GM21528 (cell line): ENCODE results near the gene RPS2.
A peak's percentile ranks its signal among the peaks of the same experiment; 100 is the strongest.

Experiments used
- ATAC-seq: cut with Tn5 transposase; IDR thresholded peaks from one replicate; pipeline ENCODE4 v1.9.1; 2021; ENCODE audit warnings: mild to moderate bottlenecking, moderate library complexity; ENCODE audit not compliant: unreplicated experiment, low FRiP score

RPS2 gene

DNA sequence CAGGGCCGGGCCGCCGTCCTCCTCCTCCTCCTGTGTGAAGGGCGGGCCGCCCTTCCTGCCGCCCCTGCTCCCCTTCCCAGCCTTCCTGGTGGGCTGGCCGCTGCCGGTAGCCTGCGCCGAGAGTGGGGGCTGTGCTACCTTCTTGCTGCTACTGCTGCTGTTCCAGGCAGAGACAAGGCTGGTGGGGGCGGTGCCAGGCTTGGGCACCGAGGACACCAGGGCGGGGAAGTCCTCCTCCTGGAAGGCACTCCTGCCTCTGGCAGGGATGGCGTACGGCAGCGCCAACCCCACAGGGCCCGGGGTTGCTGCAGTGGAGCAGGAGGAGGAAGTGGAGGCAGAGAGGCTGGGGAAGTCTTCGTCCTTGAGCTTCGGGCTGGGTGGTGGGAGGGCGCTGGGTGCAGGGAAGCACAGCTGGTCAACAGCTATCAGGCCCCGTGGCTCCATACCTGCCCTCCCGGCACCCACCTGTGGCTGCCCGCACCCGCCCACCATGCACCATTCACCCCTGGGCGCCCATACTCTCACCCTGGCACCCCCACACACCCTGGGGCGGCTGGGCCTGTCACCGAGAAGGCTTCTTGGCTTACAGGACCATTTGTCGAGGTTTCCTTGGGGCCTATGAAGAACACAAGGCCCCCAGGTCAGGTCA lies 35.4 kb upstream of the RPS2 start:
- no peak for ATAC-seq

DNA sequence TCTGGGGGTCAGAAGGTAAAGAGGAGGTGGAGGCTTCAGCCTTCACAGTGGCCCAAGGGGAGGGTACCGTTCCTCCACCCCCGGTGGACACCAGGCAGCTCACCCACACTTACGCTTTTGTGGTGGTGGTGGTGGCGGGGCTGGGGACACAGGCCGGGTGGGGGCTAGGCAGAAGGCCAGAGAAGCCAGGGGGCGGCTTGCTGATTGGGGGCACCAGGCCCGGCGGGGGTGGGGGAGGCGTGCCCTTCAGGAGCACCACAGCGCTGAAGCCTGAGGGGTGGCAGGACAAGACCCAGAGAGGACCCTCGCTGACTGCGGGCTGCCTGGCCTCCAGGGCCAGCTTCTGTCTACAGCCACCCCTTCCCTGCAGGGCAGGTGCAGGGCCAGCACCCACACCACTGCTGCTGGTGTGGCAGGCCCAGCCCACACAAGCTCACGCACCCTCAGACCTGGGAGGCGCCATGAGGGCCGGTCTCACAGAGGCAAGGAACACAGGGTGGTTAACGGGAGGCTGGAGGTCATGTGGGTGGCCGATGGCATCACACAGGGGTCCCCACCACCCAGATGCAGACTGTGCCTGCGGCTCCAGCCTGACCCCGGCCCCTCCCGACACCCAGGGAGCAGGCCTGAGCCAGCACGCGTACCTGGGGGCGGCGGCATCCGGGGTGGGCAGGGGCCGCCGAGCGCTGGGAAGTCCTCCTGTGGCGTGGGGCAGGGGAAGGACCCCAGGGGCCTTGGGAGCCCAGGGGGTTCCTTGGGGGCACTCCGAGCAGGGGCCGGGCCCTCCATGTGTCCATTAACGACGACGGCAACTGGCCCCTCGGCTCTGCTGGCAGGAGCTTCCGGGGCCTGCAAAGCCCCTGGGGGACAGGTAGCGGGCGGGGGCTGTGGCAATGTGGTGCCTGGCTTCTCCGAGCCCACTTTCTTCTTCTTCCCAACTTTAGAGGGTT lies 34.5 kb upstream of the RPS2 start:
- ATAC-seq: no peak

DNA sequence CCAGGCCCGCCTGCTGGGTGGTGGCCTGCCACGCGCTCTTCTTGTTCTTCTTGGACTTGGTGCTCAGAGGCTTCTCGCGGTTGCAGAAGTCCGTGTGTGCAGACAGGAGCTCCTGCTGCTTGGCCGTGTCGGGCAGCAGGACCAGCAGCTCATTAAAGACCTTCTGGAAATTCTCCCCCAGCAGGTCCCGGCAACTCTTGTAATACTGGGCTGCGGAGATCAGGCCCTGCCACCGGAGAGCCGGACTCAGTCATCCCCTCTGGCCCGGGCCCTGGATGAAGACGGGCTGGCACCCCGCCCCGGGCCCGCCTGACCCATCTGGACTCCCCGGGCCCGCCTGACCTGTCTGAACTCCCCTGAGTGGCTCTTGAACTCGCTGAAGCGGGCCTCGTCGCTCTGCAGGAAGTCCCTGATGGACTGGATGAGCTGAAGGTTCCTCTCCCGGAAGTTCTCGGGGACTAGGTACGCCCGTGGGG lies 33.8 kb upstream of the RPS2 start:
- ATAC-seq: no peak

- no peak for ATAC-seq
Observed at GRCh38 chr16:1997494-1998359, 33.1 kb upstream of the RPS2 start.

DNA sequence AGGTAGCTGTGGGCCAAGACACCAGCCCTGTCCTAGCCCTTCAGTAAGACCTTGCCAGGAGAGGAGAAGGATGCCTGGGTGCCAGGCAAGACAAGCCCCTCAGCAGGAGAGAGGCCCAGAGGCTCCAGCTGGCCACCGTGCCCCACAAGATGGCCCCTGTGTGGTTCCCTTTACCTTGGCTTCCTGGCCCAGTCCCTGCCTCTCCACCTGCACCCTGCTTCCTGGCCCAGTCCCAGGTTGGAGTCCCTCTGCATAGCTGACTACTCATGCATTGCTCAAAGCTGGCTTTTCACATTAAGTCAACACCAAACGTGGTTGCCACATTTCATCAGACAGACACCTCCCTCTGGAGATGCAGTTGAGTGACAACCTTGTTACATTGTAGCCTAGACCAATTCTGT lies 29.1 kb upstream of the RPS2 start:
- no peak for ATAC-seq

DNA sequence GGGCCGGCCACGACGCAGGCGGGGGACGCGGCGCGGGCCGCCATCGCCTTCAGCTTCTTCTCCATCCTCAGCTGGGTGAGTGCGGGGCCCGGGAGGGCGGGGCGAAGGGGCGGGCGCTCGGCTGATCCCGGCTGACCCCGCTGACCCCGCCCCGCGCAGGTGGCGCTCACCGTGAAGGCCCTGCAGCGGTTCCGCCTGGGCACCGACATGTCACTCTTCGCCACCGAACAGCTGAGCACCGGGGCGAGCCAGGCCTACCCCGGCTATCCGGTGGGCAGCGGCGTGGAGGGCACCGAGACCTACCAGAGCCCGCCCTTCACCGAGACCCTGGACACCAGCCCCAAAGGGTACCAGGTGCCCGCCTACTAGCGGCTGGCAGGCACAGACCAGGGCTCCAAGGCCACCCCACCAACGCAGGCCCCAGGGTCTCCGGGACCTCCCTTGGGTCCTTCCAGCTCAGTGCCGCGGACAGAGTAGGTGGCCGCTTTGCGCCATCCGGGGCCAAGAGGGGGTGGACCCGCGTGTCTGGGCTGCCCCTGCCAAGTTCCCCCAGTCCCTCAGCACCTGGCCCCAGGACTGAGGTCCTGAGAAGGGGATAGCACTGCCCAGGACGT lies 28.2 kb upstream of the RPS2 start:
- no peak for ATAC-seq

DNA sequence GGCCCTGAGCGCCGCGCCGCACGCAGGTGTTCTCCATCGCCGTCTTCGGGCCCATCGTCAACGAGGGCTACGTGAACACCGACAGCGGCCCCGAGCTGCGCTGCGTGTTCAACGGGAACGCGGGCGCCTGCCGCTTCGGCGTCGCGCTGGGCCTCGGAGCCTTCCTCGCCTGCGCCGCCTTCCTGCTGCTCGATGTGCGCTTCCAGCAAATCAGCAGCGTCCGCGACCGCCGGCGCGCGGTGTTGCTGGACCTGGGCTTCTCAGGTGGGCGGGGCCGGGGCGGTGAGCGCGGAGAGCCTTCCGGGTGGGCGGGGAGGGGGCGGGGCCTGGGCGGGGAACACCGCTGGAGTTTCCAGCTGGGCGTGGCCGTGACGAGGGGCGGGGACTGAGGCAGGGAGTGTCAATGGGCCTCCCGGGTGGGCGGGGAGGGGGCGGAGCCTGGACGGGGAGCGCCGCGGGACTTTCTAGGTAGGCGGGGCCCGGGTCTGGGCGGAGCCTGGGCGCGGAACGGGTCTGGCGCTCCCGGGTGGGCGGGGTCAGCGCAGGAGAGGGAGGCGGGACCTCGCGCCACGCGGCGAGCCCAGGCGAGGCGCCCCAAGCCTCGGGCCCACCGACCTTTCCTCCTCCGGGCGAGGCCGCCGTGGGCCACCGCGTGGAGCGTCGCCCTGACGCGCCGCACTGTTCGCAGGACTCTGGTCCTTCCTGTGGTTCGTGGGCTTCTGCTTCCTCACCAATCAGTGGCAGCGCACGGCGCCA lies 27.5 kb upstream of the RPS2 start:
- peak; percentile 41 for ATAC-seq

- ATAC-seq: no peak
Observed at GRCh38 chr16:1991588-1991947, 26.9 kb upstream of the RPS2 start.

DNA sequence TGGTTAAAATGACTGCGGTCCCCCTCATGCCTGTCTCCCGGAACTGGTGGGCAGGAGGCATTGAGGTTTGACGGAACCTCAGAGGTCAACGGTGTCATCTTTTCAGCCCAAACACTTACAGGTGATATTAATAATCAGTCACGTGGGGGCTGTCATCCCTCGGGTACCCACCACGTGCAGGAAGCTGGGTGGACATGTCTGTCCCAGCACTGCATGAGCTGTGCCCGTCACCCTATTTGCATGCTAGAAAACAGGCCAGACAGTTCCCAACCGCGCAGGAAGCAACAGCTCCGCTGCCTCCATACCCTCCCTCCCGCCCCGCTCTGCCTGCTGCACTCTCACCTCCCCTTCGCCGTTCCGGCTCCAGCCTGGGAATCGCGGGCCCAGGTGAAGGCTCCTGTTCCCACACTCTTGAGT lies 26.5 kb upstream of the RPS2 start:
- no peak for ATAC-seq

- ATAC-seq: no peak
Observed at GRCh38 chr16:1990351-1991134, 25.9 kb upstream of the RPS2 start.

- ATAC-seq: no peak
Observed at GRCh38 chr16:1990101-1990350, 25.4 kb upstream of the RPS2 start.

GRCh38 chr16:1989209-1990100 lies 24.8 kb upstream of the RPS2 start, which contains the start of gene SYNGR3:
TSS of gene SYNGR3 (plus strand) at chr16:1989970. CDS start at chr16:1990103, 133 bp downstream.
- no peak for ATAC-seq

- ATAC-seq: no peak
Observed at GRCh38 chr16:1987198-1987597, 22.6 kb upstream of the RPS2 start.

- no peak for ATAC-seq
Observed at GRCh38 chr16:1985466-1986150, 21.0 kb upstream of the RPS2 start.

DNA sequence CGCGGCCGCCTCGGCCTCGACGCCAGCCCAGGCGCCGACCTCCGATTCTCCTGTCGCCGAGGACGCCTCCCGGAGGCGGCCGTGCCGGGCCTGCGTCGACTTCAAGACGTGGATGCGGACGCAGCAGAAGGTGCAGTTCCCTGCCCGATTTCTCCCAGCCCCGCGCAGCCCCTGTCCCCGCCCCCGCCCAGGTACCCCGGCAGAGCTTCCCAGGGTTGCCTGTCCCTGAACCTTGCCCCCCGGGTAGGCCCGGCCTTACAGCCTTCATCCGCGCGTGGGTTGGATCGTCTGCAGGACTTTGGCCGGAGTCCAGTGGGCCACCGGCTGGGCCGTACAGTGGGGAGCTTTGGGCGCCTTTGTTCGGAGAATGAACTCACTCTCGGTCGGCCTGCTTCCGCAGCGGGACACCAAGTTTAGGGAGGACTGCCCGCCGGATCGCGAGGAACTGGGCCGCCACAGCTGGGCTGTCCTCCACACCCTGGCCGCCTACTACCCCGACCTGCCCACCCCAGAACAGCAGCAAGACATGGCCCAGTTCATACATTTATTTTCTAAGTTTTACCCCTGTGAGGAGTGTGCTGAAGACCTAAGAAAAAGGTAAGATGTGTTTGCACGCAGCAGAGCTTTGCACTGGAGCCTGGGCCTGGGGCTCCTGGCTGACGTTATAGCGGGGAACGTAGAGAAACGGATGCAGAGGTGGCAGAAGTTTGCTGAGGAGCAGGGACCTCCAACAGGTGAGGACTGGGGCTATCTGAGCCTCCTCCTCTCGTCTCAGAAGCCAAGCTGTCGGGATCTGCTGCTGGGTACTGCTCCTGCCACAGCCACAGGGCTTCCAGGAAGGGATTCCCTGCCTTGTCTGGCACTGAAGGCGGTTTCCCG lies 20.0 kb upstream of the RPS2 start:
- ATAC-seq: no peak

DNA sequence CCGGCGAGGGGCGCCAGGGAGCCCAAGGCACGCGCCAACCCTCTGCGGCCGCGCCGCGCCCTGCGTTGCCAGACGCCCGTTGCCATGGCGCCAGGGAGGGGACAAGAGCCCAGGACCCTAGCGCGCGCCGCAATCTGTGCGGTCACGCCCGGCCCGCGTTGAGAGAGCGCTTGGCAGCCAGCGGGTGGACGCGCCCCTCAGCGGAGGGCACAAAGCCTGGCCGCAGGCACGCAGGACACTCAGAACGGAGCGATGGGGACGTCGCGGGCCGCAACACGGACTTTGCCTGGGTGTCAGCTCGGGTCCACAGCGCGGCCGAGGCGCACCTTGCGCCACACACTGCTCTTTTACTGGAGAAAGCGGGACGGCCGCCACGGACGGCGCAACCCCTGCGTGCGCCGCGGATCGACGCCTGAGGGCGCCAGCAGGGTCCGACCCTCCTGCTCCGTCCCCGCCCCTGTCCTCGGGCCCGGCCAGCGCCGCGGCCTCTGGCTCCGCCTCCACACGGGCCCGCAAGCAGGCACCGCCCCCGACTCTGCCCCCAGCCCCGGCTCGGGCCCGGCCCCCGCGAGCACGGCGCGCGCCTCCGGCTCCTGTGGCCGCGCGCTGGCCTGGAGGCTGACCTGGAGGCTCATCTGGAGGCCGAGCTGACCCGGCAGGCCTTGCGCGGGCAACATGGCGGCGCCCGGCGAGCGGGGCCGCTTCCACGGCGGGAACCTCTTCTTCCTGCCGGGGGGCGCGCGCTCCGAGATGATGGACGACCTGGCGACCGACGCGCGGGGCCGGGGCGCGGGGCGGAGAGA lies 19.1 kb upstream of the RPS2 start, which contains the start of gene GFER:
Gene GFER, plus strand, starts transcription at position 650 of the 803 bp plus-strand sequence. Its CDS starts 26 bp downstream, at position 676.
- peak; percentile 65 for ATAC-seq
